NK-92 (cell line): ENCODE measurements around the gene PM20D2.

Experiments used
- DNase-seq: peaks from one replicate; lab custom pipeline; 2025; ENCODE audit not compliant: unreplicated experiment; lab: John Stamatoyannopoulos, UW

Gene PM20D2

DNA sequence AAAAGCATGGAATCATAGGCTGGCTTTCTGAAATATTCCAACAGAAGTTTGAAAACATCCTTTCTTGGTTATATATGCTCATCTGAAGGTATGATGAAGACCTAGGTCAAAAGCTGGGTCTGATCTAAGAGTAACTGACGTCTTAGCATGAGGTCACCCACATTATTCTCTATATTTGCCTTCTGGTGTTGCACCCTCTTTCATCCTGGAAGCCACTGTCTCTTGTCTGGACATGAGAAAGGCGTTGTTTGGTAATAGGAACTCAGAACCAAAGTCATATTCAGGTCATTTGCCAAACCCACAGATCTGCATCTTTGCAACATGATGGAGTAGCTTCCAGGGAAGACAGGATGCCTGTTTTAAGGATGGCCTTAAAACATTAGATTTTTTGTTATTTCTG is 53.7 kb downstream of the PM20D2 start:
- DNase-seq: no peak

DNA sequence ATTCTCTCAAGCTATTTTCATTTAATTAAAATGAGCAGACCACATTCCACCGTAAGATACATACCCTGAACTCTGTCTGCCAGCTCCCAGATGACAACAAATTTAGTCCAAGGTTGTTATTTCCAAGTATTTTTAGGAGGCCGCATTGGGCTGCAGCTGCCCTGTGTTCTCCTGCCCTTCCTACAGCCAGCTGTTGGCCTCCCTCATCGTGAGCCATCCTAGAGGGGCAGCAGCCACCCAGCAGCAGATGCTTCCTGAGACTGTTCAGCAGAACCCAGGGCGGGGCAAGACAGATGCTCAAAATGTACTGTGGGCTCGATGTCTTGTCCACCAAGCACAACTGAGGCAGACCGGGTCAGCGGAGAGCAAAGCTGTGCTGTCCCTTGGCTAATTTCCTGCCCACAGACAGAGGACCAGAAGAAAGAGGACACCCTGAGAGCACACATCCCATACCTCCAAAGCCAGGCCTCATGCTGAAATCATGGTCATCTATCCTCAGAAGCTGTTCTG is 54.9 kb downstream of the PM20D2 start:
- DNase-seq: no peak

DNA sequence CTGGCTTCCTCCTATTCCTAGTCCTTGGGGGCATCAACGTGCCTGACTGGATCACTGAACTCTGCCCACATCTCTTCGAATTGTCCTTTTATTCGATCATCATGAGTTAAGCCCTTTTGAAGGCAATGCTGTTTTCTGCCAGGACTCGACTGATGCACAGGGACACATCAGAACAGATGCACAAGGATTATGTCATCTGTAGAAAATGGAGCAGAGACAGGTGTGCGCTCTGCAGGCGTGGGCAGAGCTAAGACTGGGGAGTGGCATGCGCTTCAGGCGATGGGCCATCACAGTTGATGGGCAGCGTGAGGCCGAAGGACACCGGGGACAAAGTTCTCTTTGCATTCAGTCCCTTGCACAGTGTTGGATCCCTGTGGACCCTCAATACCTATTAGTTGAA is 58.2 kb downstream of the PM20D2 start:
- DNase-seq: no peak

- DNase-seq: no peak
Observed at GRCh38 chr6:89205819-89206218, 60.0 kb downstream of the PM20D2 start.

- DNase-seq: no peak
Observed at GRCh38 chr6:89208551-89208950, 62.7 kb downstream of the PM20D2 start.

DNA sequence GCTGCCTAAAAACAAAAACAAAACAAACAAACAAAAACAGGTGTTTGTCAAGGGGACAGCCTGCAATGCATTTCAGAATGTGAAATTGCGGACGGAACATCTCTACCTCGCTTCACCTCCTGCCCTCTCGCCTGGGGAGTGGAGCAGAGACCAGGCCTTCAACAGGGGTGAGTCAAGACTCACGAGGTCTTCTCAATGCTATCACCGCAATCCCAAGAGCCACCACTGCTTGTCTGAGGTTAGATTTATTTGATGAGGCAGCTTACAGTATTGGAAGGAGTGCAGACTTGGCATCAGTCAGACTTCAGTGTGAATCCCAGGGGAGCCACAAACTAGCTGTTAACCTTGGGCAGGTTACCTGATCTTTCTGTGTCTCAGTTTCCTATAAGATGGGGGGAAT is 63.6 kb downstream of the PM20D2 start:
- DNase-seq: no peak

DNA sequence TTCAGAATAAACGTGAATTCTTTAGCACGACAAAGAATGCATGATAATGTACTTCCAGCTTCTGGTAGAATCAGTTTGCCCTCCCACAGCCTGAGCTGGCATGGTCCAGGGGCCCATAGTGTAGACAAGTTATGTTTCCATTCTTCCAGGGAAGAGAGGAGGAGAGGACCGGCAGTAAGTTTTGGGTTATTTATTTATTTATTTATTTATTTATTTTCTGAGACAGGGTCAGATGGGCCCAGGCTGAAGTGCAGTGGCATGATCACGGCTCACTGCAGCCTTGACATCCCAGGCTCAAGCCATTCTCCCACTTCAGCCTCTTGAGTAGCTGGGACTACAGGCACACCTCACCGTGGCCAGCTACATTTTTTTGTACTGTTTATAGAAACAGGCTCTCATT is 66.6 kb downstream of the PM20D2 start:
- no peak for DNase-seq

- no peak for DNase-seq
Observed at GRCh38 chr6:89214197-89214596, 68.3 kb downstream of the PM20D2 start.
